ENCODE results near the gene ENAM.
"Not testable (repeated sequence)": the region's sequence is repeated elsewhere in the genome, so short reads cannot be mapped to it uniquely, and the experiment has no call there.

ENAM gene

DNA sequence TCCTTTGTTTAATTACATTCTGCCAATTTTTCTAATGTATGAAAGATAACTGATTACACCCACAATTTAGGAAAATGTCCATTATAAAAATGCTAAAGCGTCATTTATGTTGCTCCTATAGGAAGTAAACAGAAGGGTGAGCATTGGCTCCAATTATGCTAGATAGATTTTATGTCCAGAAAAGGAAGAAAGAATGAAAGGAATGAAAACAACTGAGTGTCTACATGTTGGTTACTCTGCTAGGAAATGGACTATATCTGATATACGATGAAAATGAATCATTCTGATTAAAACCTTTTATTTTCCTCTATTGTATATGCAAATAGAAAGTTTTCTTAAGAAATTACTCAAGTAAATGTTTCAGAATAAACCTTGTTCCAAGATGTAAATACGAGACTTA, 1.6 kb downstream of the ENAM start:
- DNase-seq: no peak

DNA sequence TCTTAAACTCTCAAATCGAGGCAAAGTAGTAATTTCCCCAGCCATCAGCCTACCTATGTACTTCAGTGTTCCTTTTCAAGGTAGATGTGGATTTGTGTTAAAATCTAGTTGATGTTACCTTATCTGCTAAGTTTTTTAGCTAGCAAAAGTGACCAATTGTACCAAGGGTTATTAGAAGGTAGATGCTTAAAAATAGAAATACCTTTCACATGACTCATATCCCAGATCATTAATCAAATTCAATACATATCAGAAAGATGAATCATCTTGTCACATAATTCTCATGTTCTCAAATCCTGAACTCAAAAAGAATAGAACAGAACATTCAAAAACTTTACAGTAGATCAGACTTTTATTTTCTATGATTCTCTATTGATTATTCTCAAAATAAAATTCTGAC, 3.5 kb downstream of the ENAM start:
- no peak for DNase-seq

- DNase-seq: no peak
These were observed 5.9 kb downstream of the ENAM start for GRCh38 chr4:70634482-70634881.

- no peak for DNase-seq
These were observed 8.8 kb downstream of the ENAM start for GRCh38 chr4:70637239-70637913.

GRCh38 chr4:70640192-70640591, 11.6 kb downstream of the ENAM start:
- no peak for DNase-seq

DNA sequence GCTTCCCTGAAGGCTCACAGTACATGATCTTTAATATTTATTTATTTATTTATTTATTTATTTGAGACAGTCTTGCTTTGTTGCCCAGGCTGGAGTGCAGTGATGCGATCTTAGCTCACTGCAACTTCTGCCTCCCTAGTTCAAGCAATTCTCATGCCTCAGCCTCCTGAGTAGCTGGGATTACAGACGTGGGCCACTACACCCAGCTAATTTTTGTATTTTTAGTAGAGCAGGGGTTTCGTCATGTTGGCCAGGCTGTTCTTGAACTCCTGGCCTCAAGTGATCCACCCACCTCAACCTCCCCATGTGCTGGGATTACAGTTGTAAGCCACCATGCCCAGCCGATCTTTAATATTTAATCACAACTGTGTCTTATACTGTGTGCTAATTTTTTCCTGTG, 22.2 kb downstream of the ENAM start:
- not testable (repeated sequence) for DNase-seq

DNA sequence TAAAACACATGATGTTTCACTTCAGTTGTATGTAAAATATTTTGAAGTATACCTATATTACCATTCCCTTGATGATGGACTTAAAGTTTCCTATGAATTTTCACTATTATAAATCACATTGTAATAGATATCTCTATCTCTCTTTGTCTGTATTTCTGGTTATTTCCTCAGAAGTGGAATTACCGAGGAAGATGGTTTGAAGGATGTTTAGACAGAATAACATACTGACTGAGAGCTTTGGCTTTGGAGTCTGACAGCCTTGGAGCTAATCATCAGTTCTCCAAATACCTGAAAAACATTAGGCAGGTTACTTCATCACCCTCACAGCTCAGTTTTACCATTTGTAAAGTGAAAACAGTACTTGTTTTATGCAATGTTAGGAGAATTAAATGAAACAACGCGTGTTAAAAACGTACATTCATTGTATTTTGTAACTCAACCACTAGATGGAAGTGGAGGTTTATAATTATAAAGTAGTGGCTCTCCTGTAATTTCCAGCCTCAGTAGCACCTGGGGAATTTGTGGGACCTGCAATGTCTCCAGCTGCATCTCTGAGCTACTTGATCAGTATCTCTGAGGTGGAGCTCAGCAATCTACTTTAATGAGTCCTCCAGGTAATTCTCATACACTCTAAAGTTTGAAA, 23.4 kb downstream of the ENAM start:
- peak; percentile 24 for DNase-seq

GRCh38 chr4:70654605-70655011, 26.1 kb downstream of the ENAM start:
- no peak for DNase-seq

DNA sequence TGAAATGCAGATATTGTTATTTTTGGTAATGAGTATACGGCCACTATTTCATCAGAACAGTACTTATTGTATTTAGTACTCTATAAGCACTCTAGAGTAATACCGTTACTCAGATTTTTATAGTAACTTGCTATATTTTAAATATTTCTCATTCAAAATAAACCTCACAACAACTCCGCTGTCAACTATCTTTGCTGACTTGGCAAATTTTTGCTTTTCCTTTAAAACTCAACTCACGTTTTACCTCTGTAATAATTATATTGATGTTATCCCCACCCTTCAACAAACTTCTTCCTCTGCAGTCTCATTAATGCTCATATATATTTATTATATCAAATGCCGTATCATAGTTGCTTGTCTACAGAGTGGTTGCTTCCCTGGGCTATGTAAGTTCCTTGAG, 28.8 kb downstream of the ENAM start:
- DNase-seq: no peak

GRCh38 chr4:70658418-70658817, 29.9 kb downstream of the ENAM start:
- no peak for DNase-seq

DNA sequence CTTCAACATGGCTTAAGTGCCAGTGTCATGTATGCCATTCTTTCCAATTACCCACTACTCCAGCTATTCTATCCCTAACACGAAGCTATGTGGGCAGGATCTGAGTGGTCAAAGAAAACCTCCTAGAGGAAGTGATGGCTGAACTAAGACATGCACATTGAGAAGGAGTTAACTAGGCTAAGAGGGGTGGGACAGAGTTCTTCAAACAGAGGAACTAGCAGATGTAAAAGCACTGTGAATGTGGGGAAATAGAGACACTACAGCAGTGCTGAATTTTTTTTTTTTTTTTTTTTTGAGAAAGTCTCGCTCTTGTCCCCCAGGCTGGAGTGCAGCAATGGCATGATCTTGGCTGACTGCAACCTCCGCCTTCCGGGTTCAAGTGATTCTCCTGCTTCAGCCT, 31.6 kb downstream of the ENAM start:
- DNase-seq: no peak

DNA sequence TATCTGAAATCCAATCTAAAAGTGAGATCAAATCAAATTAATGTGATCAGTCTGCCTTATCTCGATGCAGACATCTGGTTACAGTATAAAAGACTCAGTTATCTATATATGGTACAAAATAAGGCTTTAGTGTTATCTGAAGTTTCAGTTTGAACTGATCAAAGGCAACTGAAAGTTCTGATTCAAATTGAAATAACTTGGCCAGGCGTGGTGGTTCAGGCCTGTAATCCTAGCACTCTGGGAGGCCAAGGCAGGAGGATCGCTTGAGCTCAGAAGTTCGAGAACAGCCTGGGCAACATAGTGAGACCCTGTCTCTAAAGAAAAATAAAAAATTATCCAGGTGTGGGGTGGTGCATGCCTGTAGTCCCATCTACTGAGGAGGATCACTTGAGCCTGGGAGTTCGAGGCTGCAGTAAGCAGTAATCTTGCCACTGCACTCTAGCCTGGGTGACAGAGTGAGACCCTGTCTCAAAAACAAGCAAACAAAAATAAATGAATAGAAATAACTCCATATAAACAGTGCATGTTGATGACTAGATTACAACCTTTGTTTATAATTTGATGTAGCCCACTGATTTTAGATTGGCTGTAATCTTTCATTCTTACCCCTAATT, 32.9 kb downstream of the ENAM start:
- DNase-seq: not testable (repeated sequence)

DNA sequence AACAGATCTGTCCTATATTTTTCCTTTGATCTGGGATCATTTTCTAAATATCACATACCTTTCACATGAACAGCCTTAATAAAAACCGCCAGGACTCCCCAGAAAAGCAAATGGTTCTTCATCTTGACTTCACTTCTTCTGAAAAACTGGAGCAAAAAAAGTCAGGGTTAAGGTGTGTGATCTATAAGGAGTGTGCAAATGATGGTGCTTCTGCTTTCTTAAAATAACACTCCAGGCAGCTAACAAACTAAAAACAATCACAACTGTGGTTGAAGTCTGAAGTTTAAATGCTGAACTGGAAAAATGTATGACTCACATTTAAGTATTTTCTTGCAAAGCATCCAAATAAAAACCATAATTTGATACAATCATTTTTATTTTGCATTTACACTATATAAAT, 37.8 kb downstream of the ENAM start, which contains the start of gene JCHAIN:
Gene JCHAIN, minus strand, starts transcription at position 140 of the 400 bp plus-strand sequence. Its CDS starts 18 bp downstream, at position 122.
- DNase-seq: no peak

DNA sequence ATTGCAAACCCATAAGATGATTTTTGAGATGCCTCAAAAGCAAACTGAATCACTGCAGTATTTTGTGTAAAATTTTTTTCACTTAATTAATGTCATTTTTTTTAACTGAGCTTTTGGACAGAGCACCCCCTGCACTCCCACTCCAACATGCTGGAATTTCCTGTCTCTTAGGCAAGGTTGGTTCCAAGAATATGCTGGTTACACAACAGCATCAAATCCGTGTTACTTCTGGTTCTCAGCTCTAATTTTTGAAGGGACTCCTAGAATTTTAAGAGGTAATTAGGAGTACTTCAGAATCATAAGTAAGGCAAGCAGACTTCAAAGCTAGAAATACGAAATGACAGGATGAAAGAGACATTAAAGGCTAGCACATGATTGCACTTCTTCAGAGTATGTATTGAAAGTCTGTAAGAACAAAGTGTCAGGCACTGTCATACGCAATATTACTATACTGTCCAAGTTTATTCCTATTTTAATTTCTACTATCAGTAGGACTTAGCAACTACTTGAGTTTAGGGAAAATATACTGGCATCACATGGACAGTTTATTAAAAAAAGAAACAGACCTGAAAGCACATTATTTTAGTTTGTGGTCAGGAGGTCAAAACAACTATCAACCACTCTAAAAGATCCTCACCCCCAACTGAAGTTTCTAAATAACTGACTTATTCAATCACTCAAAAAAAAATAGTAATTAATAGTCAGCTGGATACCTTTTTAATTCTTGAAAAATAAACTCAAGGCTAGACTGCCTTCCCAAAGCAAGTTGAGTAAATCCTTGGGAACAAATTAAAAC, 39.4 kb downstream of the ENAM start:
- no peak for DNase-seq

GRCh38 chr4:70670332-70671014, 41.9 kb downstream of the ENAM start:
- no peak for DNase-seq

GRCh38 chr4:70671091-70671490, 42.5 kb downstream of the ENAM start:
- no peak for DNase-seq

DNA sequence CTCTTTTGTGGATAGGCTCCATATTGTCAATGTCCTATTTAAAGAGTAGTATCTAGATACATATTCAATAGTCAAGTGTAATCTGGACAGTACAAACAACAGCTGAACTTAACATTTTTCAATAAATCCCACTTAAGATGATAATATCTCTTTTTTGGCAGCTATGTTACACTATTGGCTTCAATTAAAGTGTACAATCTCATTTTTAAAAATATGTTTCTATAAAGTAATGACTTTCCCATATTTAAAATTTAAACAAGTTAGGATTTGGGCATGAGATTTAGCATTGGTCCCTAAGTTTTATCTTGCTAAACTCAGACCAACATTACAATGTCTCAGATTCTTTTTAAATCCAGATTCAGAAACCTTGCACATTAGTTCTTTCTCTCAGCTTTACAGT, 45.6 kb downstream of the ENAM start:
- DNase-seq: no peak

- no peak for DNase-seq
These were observed 46.2 kb downstream of the ENAM start for GRCh38 chr4:70674731-70675130.

GRCh38 chr4:70676554-70677090, 48.1 kb downstream of the ENAM start:
- DNase-seq: no peak

- DNase-seq: no peak
These were observed 49.9 kb downstream of the ENAM start for GRCh38 chr4:70678383-70678999.

- no peak for DNase-seq
These were observed 52.4 kb downstream of the ENAM start for GRCh38 chr4:70680934-70681333.

DNA sequence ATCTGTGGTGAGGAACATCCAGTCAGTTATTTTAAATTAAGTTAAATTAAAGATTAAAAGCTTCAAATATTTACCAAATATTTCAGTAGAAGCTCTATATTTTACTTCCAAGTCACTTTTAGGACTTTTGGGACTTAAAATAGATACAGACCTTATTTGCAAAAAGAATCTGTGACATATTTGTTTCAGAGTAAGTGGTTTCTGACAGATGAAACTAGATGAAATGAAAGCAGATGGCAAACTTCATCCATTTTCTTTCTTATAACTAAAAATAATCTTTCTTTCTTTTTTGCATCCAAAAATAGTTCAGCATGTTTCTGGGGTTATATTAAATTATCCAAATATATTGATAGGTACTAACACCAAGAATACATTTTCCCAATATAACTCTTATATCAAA, 53.2 kb downstream of the ENAM start:
- no peak for DNase-seq

All from CD4-positive, alpha-beta T cell treated with Interleukin-4 for 4 hours (primary cell).